Prostate gland (tissue), 2 donors: ENCODE measurements around the gene ADGRL1. TPM values are rescaled to one million over a fixed set of nuclear protein-coding genes. Genes with fewer than 3 reads are reported as not detected.

Source experiments
- DNase-seq: peaks from one replicate; pipeline ENCODE4 v3.0.0-alpha.2; 2019; ENCODE audit warnings: low spot score
- H3K27ac ChIP-seq, 2 donors: fragments of 200-600 bp; sonication (generic); 2 replicates each; pipeline ENCODE4 v1.5.1; 2017 to 2019
- H3K27me3 ChIP-seq: fragments of 200-600 bp; sonication (generic); replicated peaks from 2 replicates; pipeline ENCODE4 v1.5.1; 2019; ENCODE audit not compliant: insufficient read depth
- H3K36me3 ChIP-seq, 2 donors: fragments of 200-600 bp; sonication (generic); 1 replicate in 1 of 2; 2 replicates in 1 of 2; pipeline versions ENCODE4 v1.5.1 to v1.8.1; 2017 to 2019
- H3K4me1 ChIP-seq: fragments of 200-600 bp; sonication (generic); replicated peaks from 2 replicates; pipeline ENCODE4 v1.5.1; 2019
- H3K4me3 ChIP-seq, 2 donors: fragments of 200-600 bp; sonication (generic); 2 replicates each; pipeline ENCODE4 v1.5.1; 2017 to 2019
- H3K9me3 ChIP-seq: fragments of 200-600 bp; sonication (generic); 2 replicates; pipeline ENCODE4 v1.5.1; 2017
- CTCF ChIP-seq, 4 experiments: fragments of 200-600 bp in 2 of 4; fragments of 450-650 bp in 2 of 4; sonication (generic) in 2 of 4; IDR thresholded peaks; 1 replicate in 3 of 4; 2 replicates in 1 of 4; pipeline ENCODE4 v1.5.1; 2016 to 2019; ENCODE audit warnings: antibody characterized with exemption in 4 of 4, mild to moderate bottlenecking in 2 of 4, moderate library complexity in 2 of 4
- POLR2A ChIP-seq: fragments of 450-650 bp; IDR thresholded peaks from one replicate; pipeline ENCODE4 v1.6.1; 2016; ENCODE audit warnings: antibody characterized with exemption, mild to moderate bottlenecking
- POLR2AphosphoS5 ChIP-seq: sonication (generic); formaldehyde crosslinking; IDR thresholded peaks from one replicate; pipeline ENCODE4 v1.6.1; 2017; ENCODE audit warnings: antibody characterized with exemption
- WGBS: methylation state at CpG from one replicate; pipeline ENCODE4 v1.1.5; 2018; 5-methylcytosine and 5-hydroxymethylcytosine counted together
- intact Hi-C: fragments of 100-400 bp; cut with DNase I; formaldehyde crosslinking; loops from one replicate; pipeline ENCODE4 v1.14.2; 2022
- total RNA-seq, 2 donors: library from RNA; depleted of rRNA; stranded (reverse); fragments of >200 nt; gene quantifications; one replicate each; pipeline ENCODE4 v1.1.0, GENCODE V29; 2016

Gene ADGRL1
- total RNA-seq, 2 donors from 2014 or later = 13.0 to 44.1 TPM

- intact Hi-C loops = no loop called here
- no peaks in the 10 kb centered on the region for H3K4me1 ChIP-seq
These were observed 78.8 kb downstream of the ADGRL1 start for GRCh38 chr19:14127176-14127575.

GRCh38 chr19:14122924-14123323 is 83.0 kb downstream of the ADGRL1 start:
- H3K4me3 ChIP-seq = no peak overlapping the region
- no peak for DNase-seq
- H3K9me3 ChIP-seq = no peaks in the 10 kb centered on the region
- no peak overlapping the region for H3K27ac ChIP-seq
- no peaks in the 10 kb centered on the region for H3K27me3 ChIP-seq
- TF ChIP-seq POLR2AphosphoS5 = no peak
- no peak for TF ChIP-seq CTCF (IDR thresholded peaks at IDR 0.05)
- no peak for TF ChIP-seq POLR2A
- 88% methylated on average over 6 of the region's 6 CpGs for WGBS
- no peaks in the 10 kb centered on the region for H3K4me1 ChIP-seq
- intact Hi-C loops = no loop called here
- no peaks in the 10 kb centered on the region for H3K36me3 ChIP-seq

More at GRCh38 chr19:14127176-14127575, 78.8 kb downstream of the ADGRL1 start:
- WGBS = 88% methylated on average over 8 of the region's 8 CpGs
- Histone ChIP-seq H3K36me3 (no peaks in the 10 kb centered on the region), H3K27me3 (no peaks in the 10 kb centered on the region), H3K27ac (no peak overlapping the region), H3K9me3 (no peaks in the 10 kb centered on the region), H3K4me3 (no peak overlapping the region)
- TF ChIP-seq POLR2AphosphoS5 (no peak), POLR2A (no peak), CTCF (IDR thresholded peaks at IDR 0.05) (no peak)
- DNase-seq = no peak

- Histone ChIP-seq H3K9me3 (no peaks in the 10 kb centered on the region), H3K27me3 (no peaks in the 10 kb centered on the region), H3K4me3 (no peak overlapping the region), H3K36me3 (no peaks in the 10 kb centered on the region), H3K4me1 (peaks cover 2% of the 10 kb centered on the region), H3K27ac (no peak overlapping the region)
- WGBS = 92% methylated on average over 7 of the region's 7 CpGs
- intact Hi-C loops = no loop called here
- no peak for TF ChIP-seq CTCF (IDR thresholded peaks at IDR 0.05)
- no peak for TF ChIP-seq POLR2AphosphoS5
- no peak for TF ChIP-seq POLR2A
- no peak for DNase-seq
These were observed 85.5 kb downstream of the ADGRL1 start for GRCh38 chr19:14120497-14120780.

- no peak for DNase-seq
- Histone ChIP-seq H3K27me3 (no peaks in the 10 kb centered on the region), H3K4me1 (peaks cover 2% of the 10 kb centered on the region), H3K9me3 (no peaks in the 10 kb centered on the region), H3K36me3 (no peaks in the 10 kb centered on the region), H3K27ac (peak overlapping the region; percentile 94 to 95), H3K4me3 (no peak overlapping the region)
- intact Hi-C loops = loop anchor here (2.0 to 5.0 kb wide), 2 partner anchors 17 to 48 kb away; partner anchors contain the start of genes ASF1B and MISP3
- 89% methylated on average over 7 of the region's 7 CpGs for WGBS
- TF ChIP-seq POLR2A (no peak), POLR2AphosphoS5 (no peak), CTCF (IDR thresholded peaks at IDR 0.05) (no peak)
These were observed 86.1 kb downstream of the ADGRL1 start for GRCh38 chr19:14119644-14120496.

GRCh38 chr19:14119146-14119545 is 86.8 kb downstream of the ADGRL1 start:
- Histone ChIP-seq H3K27ac (peak overlapping the region; percentile 94 to 95), H3K9me3 (no peaks in the 10 kb centered on the region), H3K4me1 (peaks cover 2% of the 10 kb centered on the region), H3K4me3 (peak overlapping the region in 1 of 2 donors; percentile 44), H3K27me3 (no peaks in the 10 kb centered on the region), H3K36me3 (no peaks in the 10 kb centered on the region)
- DNase-seq = no peak
- no peak for TF ChIP-seq CTCF (IDR thresholded peaks at IDR 0.05)
- TF ChIP-seq POLR2A = no peak
- no peak for TF ChIP-seq POLR2AphosphoS5
- intact Hi-C loops = loop anchor here (2.0 to 5.0 kb wide), 2 partner anchors 18 to 47 kb away; partner anchors contain the start of genes ASF1B and MISP3
- WGBS = 50% methylated on average over 3 of the region's 3 CpGs
